ENCODE measurements around the gene TMPRSS6.
A peak's percentile ranks its signal among the peaks of the same experiment; 100 is the strongest.

TMPRSS6 gene

GRCh38 chr22:37024339-37025157 is 85.0 kb downstream of the TMPRSS6 start:
- DNase-seq: no peak

- DNase-seq: no peak
These were observed 85.7 kb downstream of the TMPRSS6 start for GRCh38 chr22:37023743-37024338.

- DNase-seq: no peak
These were observed 86.8 kb downstream of the TMPRSS6 start for GRCh38 chr22:37022483-37023337.

- DNase-seq: peak; percentile 20
These were observed 87.6 kb downstream of the TMPRSS6 start for GRCh38 chr22:37021710-37022482.

GRCh38 chr22:37021041-37021440 is 88.5 kb downstream of the TMPRSS6 start:
- DNase-seq: no peak

GRCh38 chr22:37020192-37020479 is 89.4 kb downstream of the TMPRSS6 start:
- DNase-seq: peak; percentile 35

GRCh38 chr22:37019309-37020191 is 90.0 kb downstream of the TMPRSS6 start, which contains the start of the genes MPST and TST:
TSS of gene MPST (plus strand) at chr22:37019742. CDS start at chr22:37019837, 95 bp downstream.
TSS of gene TST (minus strand) at chr22:37019447. CDS start at chr22:37018732, 715 bp downstream.
- DNase-seq: peak; percentile 64

GRCh38 chr22:37018815-37019308 is 90.7 kb downstream of the TMPRSS6 start:
- peak; percentile 58 for DNase-seq

GRCh38 chr22:37018086-37018814 is 91.3 kb downstream of the TMPRSS6 start:
- DNase-seq: no peak

- no peak for DNase-seq
These were observed 92.2 kb downstream of the TMPRSS6 start for GRCh38 chr22:37017356-37017755.

GRCh38 chr22:37016134-37016910 is 93.2 kb downstream of the TMPRSS6 start:
- no peak for DNase-seq

GRCh38 chr22:37015587-37015878 is 94.0 kb downstream of the TMPRSS6 start:
- no peak for DNase-seq

Measured in fibroblast of skin of right quadriceps (primary cell).